ENCODE results near the gene STX5. TPM values are rescaled to one million over a fixed set of nuclear protein-coding genes. Genes with fewer than 3 reads are reported as not detected.
"Not testable (repeated sequence)": the region's sequence is repeated elsewhere in the genome, so short reads cannot be mapped to it uniquely, and the experiment has no call there.

STX5 gene
- total and polyA plus RNA-seq, 9 of the 15 experiments (the other 6 are each of a cell fraction or from before 2014, with no cell fraction given), result 2.8 to 28.6 (median 23.7) TPM

DNA sequence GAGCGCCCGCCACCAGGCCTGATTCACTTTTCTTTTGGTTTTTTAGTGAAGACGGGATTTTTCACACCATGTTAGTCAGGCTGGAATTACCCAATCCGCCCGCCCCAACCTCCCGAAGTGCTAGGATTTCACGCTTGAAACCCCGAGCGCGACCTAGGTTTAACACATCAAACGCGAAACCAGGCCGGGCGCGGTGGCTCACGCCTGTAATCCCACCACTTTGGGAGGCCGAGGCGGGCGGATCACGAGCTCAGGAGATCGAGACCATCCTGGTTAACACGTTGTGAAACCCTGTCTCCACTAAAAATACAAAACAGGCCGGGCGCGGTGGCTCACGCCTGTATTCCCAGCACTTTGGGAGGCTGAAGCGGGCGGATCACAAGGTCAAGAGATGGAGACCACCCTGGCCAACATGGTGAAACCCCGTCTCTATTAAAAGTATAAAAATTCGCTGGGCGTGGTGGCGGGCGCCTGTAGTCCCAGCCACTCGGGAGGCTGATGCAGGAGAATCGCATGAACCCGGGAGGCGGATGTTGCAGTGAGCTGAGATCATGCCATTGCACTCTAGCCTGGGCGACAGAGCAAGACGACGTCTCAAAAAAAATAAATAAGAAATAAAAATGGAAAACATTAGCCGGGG is 9.0 kb upstream of the STX5 start:
- H2AFZ ChIP-seq (ENCODE audit: low read depth, low read length), result peak overlapping the region; percentile 50
- H3K4me3 ChIP-seq, result peak overlapping the region; percentile 93
- peak overlapping the region; percentile 77 for H3K27ac ChIP-seq (ENCODE audit: extremely low read depth, low read depth, low read length)
- peak overlapping the region; percentile 86 to 87 for H3K9ac ChIP-seq (ENCODE audit: insufficient read depth in 1 of 2, low read depth in 2 of 2, low read length in 2 of 2)
- 1% methylated on average over 41 of the region's 41 CpGs for WGBS (ENCODE audit: insufficient coverage, low coverage, missing lambda C conversion rate)
- peaks cover 22% of the 10 kb centered on the region; the same call in 2 of the 3 replicates for H3K36me3 ChIP-seq (ENCODE audit: control insufficient read depth, insufficient read depth, low read length)
- H4K20me1 ChIP-seq (replicated peaks; ENCODE audit: control insufficient read depth, insufficient read depth, low read length); in situ Hi-C loops (cut with MboI); H3K27me3 ChIP-seq (ENCODE audit: control insufficient read depth in 2 of 2, insufficient read depth in 2 of 2, low read length in 2 of 2); H3K9me3 ChIP-seq (replicated peaks; ENCODE audit: control insufficient read depth, insufficient read depth, low read depth, low read length); BruUV-seq (replicated peaks); FAIRE-seq; H3K9me1 ChIP-seq (ENCODE audit: control insufficient read depth, insufficient read depth, low read length); TF ChIP-seq BRCA1 (IDR thresholded peaks at IDR 0.05); ETV6 (IDR thresholded peaks at IDR 0.05; ENCODE audit: borderline replicate concordance in 1 of 2, low read depth in 2 of 2, low read length in 1 of 2): not testable (repeated sequence)
- ChIA-PET POLR2A (interaction anchor here (0.6 to 4.1 kb wide), 70 partner anchors 9 to 1866 kb away, joined by 3 to 403 read pairs (median 7); partner anchors contain the start of genes BSCL2, C11orf98, CSKMT and EEF1G), CTCF (ENCODE audit: low intra/inter-chr PET ratio) (interaction anchor here (0.6 kb wide), 1 partner anchor 54 kb away, joined by 3 read pairs; the partner anchor contains the start of gene TMEM179B)
- intact Hi-C loops (cut with micrococcal nuclease), result loop anchor here (1.0 to 10.0 kb wide), 9 partner anchors 16 to 444 kb away; partner anchors contain the start of genes C11orf98, CSKMT, HNRNPUL2 and NXF1
- H3K79me2 ChIP-seq (ENCODE audit: control insufficient read depth, insufficient read depth, low read length), result peaks cover 37% of the 10 kb centered on the region
- peak; percentile 27 for ATAC-seq
- H3K4me2 ChIP-seq (ENCODE audit: insufficient read depth, low read length), result peak overlapping the region; percentile 92
- peaks cover 8 to 19% of the 10 kb centered on the region in 2 experiments; a peak in 3 of 5 replicates for H3K4me1 ChIP-seq (replicated peaks in 1 of 2; ENCODE audit: control insufficient read depth in 2 of 2, insufficient read depth in 2 of 2, low read length in 2 of 2)
- peak in 3 of 4 experiments; percentile 27 to 81 (median 40) for DNase-seq (ENCODE audit: extremely low read depth in 1 of 4, low spot score in 3 of 4)
- TF ChIP-seq RBM14 (IDR thresholded peaks at IDR 0.05; ENCODE audit: borderline replicate concordance, insufficient read depth, low read depth, low read length) (0 out of 2 replicates have a peak, but pooled peaks have one; percentile 92), FIP1L1 (IDR thresholded peaks at IDR 0.05; ENCODE audit: low read depth, low read length, poor library complexity, severe bottlenecking) (peak; percentile 88), FUS (optimal IDR thresholded peaks at IDR 0.05; ENCODE audit: low read depth, low read length) (peak; percentile 91), BRCA1 (CRISPR knock-in tag; IDR thresholded peaks at IDR 0.05) (0 out of 2 replicates have a peak, but pooled peaks have one; percentile 62), SMARCA5 (IDR thresholded peaks at IDR 0.05) (peak; percentile 83), CHD1 (IDR thresholded peaks at IDR 0.05; ENCODE audit: low read length) (peak; percentile 32), ETV6 (CRISPR knock-in tag; IDR thresholded peaks at IDR 0.05; ENCODE audit: borderline replicate concordance) (0 out of 2 replicates have a peak, but pooled peaks have one; percentile 57), RBFOX2 (IDR thresholded peaks at IDR 0.05; ENCODE audit: low read depth, low read length) (peak; percentile 93), ZNF165 (CRISPR knock-in tag; IDR thresholded peaks at IDR 0.05; ENCODE audit: borderline replicate concordance) (0 out of 2 replicates have a peak, but pooled peaks have one; percentile 15), TGIF2 (CRISPR knock-in tag; IDR thresholded peaks at IDR 0.05) (peak; percentile 89), ZC3H4 (CRISPR knock-in tag; IDR thresholded peaks at IDR 0.05; ENCODE audit: borderline replicate concordance) (peak; percentile 84; the same call in 1 of the 2 replicates), NRF1 (conservative IDR thresholded peaks at IDR 0.05 in 1 of 2, IDR thresholded peaks at IDR 0.05 in 1 of 2) (peak in 1 of 2 experiments; percentile 52; a peak in 2 of 4 replicates), TEAD1 (CRISPR knock-in tag; IDR thresholded peaks at IDR 0.05) (0 out of 4 replicates have a peak, but pooled peaks of 1 of the 2 experiments have one; percentile 24)
- TF ChIP-seq, protein P1, sequence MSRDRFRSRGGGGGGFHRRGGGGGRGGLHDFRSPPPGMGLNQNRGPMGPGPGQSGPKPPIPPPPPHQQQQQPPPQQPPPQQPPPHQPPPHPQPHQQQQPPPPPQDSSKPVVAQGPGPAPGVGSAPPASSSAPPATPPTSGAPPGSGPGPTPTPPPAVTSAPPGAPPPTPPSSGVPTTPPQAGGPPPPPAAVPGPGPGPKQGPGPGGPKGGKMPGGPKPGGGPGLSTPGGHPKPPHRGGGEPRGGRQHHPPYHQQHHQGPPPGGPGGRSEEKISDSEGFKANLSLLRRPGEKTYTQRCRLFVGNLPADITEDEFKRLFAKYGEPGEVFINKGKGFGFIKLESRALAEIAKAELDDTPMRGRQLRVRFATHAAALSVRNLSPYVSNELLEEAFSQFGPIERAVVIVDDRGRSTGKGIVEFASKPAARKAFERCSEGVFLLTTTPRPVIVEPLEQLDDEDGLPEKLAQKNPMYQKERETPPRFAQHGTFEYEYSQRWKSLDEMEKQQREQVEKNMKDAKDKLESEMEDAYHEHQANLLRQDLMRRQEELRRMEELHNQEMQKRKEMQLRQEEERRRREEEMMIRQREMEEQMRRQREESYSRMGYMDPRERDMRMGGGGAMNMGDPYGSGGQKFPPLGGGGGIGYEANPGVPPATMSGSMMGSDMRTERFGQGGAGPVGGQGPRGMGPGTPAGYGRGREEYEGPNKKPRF (IDR thresholded peaks at IDR 0.05; ENCODE audit: low read depth, low read length), result peak; percentile 47; the same call in 1 of the 2 replicates
- TF ChIP-seq, protein P2, sequence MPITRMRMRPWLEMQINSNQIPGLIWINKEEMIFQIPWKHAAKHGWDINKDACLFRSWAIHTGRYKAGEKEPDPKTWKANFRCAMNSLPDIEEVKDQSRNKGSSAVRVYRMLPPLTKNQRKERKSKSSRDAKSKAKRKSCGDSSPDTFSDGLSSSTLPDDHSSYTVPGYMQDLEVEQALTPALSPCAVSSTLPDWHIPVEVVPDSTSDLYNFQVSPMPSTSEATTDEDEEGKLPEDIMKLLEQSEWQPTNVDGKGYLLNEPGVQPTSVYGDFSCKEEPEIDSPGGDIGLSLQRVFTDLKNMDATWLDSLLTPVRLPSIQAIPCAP (CRISPR knock-in tag; IDR thresholded peaks at IDR 0.05; ENCODE audit: borderline replicate concordance), result peak; percentile 45; the same call in 1 of the 2 replicates

Measured in K562 (cell line).